Retinal pigment epithelial cell (primary cell): ENCODE measurements around the gene CCL8.
"Not testable (repeated sequence)": the region's sequence is repeated elsewhere in the genome, so short reads cannot be mapped to it uniquely, and the experiment has no call there.

Experiments used
- DNase-seq: peaks from one replicate; pipeline ENCODE4 v3.0.0-alpha.2; 2010; ENCODE audit warnings: low read depth
- H3K4me3 ChIP-seq: 2 replicates; pipeline ENCODE4 v1.5.1; 2011; ENCODE audit warnings: mild to moderate bottlenecking, low read length, control low read depth, moderate library complexity
- CTCF ChIP-seq: conservative IDR thresholded peaks from 2 replicates; pipeline ENCODE4 v1.5.1; 2011; ENCODE audit warnings: low read depth, low read length, control low read depth, inconsistent platforms

CCL8 gene

GRCh38 chr17:34311291-34311690 lies 7.9 kb upstream of the CCL8 start:
- no peak overlapping the region for H3K4me3 ChIP-seq
- TF ChIP-seq CTCF, result no peak
- DNase-seq, result no peak

- H3K4me3 ChIP-seq, result no peak overlapping the region
- no peak for DNase-seq
- no peak for TF ChIP-seq CTCF
Observed at GRCh38 chr17:34312080-34312479, 7.2 kb upstream of the CCL8 start.

GRCh38 chr17:34313164-34313563 lies 6.1 kb upstream of the CCL8 start:
- no peak overlapping the region for H3K4me3 ChIP-seq
- no peak for TF ChIP-seq CTCF
- DNase-seq, result no peak

- no peak overlapping the region for H3K4me3 ChIP-seq
- DNase-seq, result no peak
- no peak for TF ChIP-seq CTCF
Observed at GRCh38 chr17:34314279-34314678, 5.0 kb upstream of the CCL8 start.

GRCh38 chr17:34318474-34318873 lies 761 bp upstream of the CCL8 start:
- no peak overlapping the region for H3K4me3 ChIP-seq
- DNase-seq, result no peak
- TF ChIP-seq CTCF, result peak; percentile 18

GRCh38 chr17:34321964-34322363 lies 2.7 kb downstream of the CCL8 start:
- no peak overlapping the region for H3K4me3 ChIP-seq
- no peak for DNase-seq

GRCh38 chr17:34327580-34327979 lies 8.3 kb downstream of the CCL8 start:
- not testable (repeated sequence) for DNase-seq, H3K4me3 ChIP-seq

More at GRCh38 chr17:34321964-34322363, 2.7 kb downstream of the CCL8 start:
- no peak for TF ChIP-seq CTCF

GRCh38 chr17:34337701-34338100 lies 18.5 kb downstream of the CCL8 start:
- no peak for DNase-seq
- H3K4me3 ChIP-seq, result no peak overlapping the region
- TF ChIP-seq CTCF, result no peak
